Testis (tissue), 3 donors: ENCODE results near the gene DYNLRB1. TPM values are rescaled to one million over a fixed set of nuclear protein-coding genes. Genes with fewer than 3 reads are reported as not detected.

Source experiments
- DNase-seq: peaks from one replicate; pipeline ENCODE4 v3.0.0-alpha.2; 2019
- H3K27ac ChIP-seq, 2 donors: fragments of 200-600 bp; sonication (generic); one replicate each; pipeline ENCODE4 v1.5.1; 2019
- H3K27me3 ChIP-seq: fragments of 200-600 bp; sonication (generic); one replicate; pipeline ENCODE4 v1.5.1; 2019
- H3K36me3 ChIP-seq: fragments of 200-600 bp; sonication (generic); one replicate; pipeline ENCODE4 v1.5.1; 2017; ENCODE audit warnings: low read depth; ENCODE audit errors: missing control alignments
- H3K4me1 ChIP-seq: fragments of 200-600 bp; sonication (generic); one replicate; pipeline ENCODE4 v1.5.1; 2019
- H3K4me3 ChIP-seq, 2 donors: fragments of 200-600 bp; sonication (generic); one replicate each; pipeline ENCODE4 v1.5.1; 2017 to 2019
- H3K9me3 ChIP-seq: fragments of 200-600 bp; sonication (generic); one replicate; pipeline ENCODE4 v1.5.1; 2017
- POLR2A ChIP-seq: fragments of 450-650 bp; IDR thresholded peaks from one replicate; pipeline ENCODE4 v1.6.1; 2017; ENCODE audit warnings: antibody characterized with exemption, mild to moderate bottlenecking, moderate library complexity
- WGBS, 2 donors: methylation state at CpG; one replicate each; pipeline ENCODE4 v1.1.5; 2018; 5-methylcytosine and 5-hydroxymethylcytosine counted together
- intact Hi-C: fragments of 100-400 bp; cut with DNase I; formaldehyde crosslinking; loops from one replicate; pipeline ENCODE4 v1.15.1; 2023; ENCODE audit warnings: low total_unique reads
- polyA plus RNA-seq: library from polyadenylated mRNA; stranded (reverse); fragments of 350-450 nt; fragmentation: Illumina TruSeq; extraction: RNeasy Lipid Tissue Mini Kit (QIAGEN cat#74804); gene quantifications from one replicate; pipeline ENCODE4 v1.2.3, GENCODE V29; 2014; ENCODE audit warnings: low read depth, low replicate concordance; ENCODE audit not compliant: insufficient read depth
- total RNA-seq, 2 donors: library from RNA; depleted of rRNA; stranded (reverse); fragments of >200 nt; gene quantifications; one replicate each; pipeline ENCODE4 v1.2.3, GENCODE V29; 2016
- TF ChIP-seq, protein P1 (sequence below), 3 experiments: fragments of 450-650 bp in 2 of 3; fragments of 200-600 bp in 1 of 3; sonication (generic) in 1 of 3; IDR thresholded peaks; one replicate each; pipeline ENCODE4 v1.5.1; 2016 to 2019; ENCODE audit warnings: antibody characterized with exemption in 3 of 3, mild to moderate bottlenecking in 2 of 3, moderate library complexity in 1 of 3

DYNLRB1 gene
- total and polyA plus RNA-seq, 3 donors from 2014 or later = 97.6 to 155 (median 128) TPM

GRCh38 chr20:34579191-34579978 lies 63.2 kb downstream of the DYNLRB1 start:
- DNase-seq = peak; percentile 46
- Histone ChIP-seq H3K9me3 (no peaks in the 10 kb centered on the region), H3K27me3 (no peaks in the 10 kb centered on the region), H3K36me3 (no peaks in the 10 kb centered on the region), H3K27ac (no peak overlapping the region), H3K4me1 (peaks cover 8% of the 10 kb centered on the region), H3K4me3 (no peak overlapping the region)
- TF ChIP-seq, protein P1, sequence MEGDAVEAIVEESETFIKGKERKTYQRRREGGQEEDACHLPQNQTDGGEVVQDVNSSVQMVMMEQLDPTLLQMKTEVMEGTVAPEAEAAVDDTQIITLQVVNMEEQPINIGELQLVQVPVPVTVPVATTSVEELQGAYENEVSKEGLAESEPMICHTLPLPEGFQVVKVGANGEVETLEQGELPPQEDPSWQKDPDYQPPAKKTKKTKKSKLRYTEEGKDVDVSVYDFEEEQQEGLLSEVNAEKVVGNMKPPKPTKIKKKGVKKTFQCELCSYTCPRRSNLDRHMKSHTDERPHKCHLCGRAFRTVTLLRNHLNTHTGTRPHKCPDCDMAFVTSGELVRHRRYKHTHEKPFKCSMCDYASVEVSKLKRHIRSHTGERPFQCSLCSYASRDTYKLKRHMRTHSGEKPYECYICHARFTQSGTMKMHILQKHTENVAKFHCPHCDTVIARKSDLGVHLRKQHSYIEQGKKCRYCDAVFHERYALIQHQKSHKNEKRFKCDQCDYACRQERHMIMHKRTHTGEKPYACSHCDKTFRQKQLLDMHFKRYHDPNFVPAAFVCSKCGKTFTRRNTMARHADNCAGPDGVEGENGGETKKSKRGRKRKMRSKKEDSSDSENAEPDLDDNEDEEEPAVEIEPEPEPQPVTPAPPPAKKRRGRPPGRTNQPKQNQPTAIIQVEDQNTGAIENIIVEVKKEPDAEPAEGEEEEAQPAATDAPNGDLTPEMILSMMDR (IDR thresholded peaks at IDR 0.05) = no peak
- no peak for TF ChIP-seq POLR2A
- 77 to 81% methylated on average over 11 of the region's 11 CpGs for WGBS, 2 donors
- intact Hi-C loops = no loop called here

DNA sequence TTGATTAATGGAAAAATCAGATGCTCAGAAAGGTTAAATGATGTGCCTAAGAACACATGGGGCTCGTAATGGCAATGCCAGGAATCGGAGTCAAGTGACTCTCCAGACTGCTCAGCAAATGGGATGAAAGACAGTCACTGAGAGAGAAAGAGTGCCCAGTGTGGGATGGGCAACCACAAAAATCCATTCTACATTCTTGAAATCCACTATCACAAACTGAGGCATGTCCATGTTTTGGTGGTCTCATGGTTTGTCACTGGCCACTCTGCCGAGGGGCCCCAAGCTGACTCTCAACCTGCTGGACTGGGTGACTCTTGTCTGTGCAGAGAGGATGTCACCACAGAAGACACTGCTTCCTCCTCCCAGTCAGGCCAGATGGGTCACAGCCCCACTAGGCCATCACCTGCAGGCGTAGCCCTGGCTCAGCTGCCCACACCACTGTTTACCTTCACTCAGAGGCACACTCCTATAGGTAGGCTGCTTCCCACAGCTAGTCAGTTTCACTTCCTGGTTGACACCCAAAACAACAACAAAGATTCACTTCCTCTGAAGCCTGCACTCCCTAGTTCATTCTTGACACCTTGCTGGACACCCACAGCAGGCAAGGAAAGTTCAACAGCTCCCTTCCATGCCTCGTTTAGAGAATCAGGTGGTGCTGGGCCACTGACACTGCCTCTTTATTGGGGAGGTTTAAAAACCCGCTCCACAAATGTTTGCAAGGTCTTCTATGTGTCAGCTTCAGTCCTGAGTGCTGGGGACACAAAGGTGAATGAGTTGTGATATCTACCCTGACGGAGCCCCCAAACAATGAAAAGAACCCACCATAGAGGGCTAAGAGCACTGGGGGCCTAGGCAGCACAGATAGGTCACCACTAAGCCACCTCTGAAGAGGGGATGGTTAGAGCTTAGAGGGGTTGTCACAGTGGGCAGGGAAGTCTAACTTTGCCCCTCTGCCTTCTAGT lies 64.0 kb downstream of the DYNLRB1 start:
- H3K27me3 ChIP-seq = no peaks in the 10 kb centered on the region
- H3K27ac ChIP-seq = no peak overlapping the region
- no peaks in the 10 kb centered on the region for H3K36me3 ChIP-seq
- H3K9me3 ChIP-seq = no peaks in the 10 kb centered on the region
- no peak overlapping the region for H3K4me3 ChIP-seq
- TF ChIP-seq POLR2A = no peak
- TF ChIP-seq, protein P1 (IDR thresholded peaks at IDR 0.05) = no peak
- peaks cover 10% of the 10 kb centered on the region for H3K4me1 ChIP-seq
- 92 to 96% methylated on average over 6 to 7 of the region's 7 CpGs for WGBS, 2 donors
- intact Hi-C loops = no loop called here
- peak; percentile 0 for DNase-seq

GRCh38 chr20:34581341-34582184 lies 65.3 kb downstream of the DYNLRB1 start:
- peak; percentile 12 for DNase-seq
- Histone ChIP-seq H3K27ac (no peak overlapping the region), H3K36me3 (no peaks in the 10 kb centered on the region), H3K4me1 (peaks cover 12% of the 10 kb centered on the region), H3K27me3 (no peaks in the 10 kb centered on the region), H3K4me3 (no peak overlapping the region), H3K9me3 (no peaks in the 10 kb centered on the region)
- 89 to 91% methylated on average over 11 of the region's 11 CpGs for WGBS, 2 donors
- intact Hi-C loops = no loop called here
- no peak for TF ChIP-seq POLR2A
- TF ChIP-seq, protein P1 (IDR thresholded peaks at IDR 0.05) = no peak

- peak; percentile 7 for DNase-seq
- intact Hi-C loops = no loop called here
- Histone ChIP-seq H3K27ac (no peak overlapping the region), H3K27me3 (no peaks in the 10 kb centered on the region), H3K9me3 (no peaks in the 10 kb centered on the region), H3K4me1 (peaks cover 15% of the 10 kb centered on the region), H3K4me3 (no peak overlapping the region), H3K36me3 (no peaks in the 10 kb centered on the region)
- no peak for TF ChIP-seq POLR2A
- TF ChIP-seq, protein P1 (IDR thresholded peaks at IDR 0.05) = no peak
- WGBS, 2 donors = 86 to 90% methylated on average over 4 of the region's 4 CpGs
Observed at GRCh38 chr20:34582221-34582620, 66.0 kb downstream of the DYNLRB1 start.
